ENCODE results near the gene CNTD1.

Gene CNTD1

DNA sequence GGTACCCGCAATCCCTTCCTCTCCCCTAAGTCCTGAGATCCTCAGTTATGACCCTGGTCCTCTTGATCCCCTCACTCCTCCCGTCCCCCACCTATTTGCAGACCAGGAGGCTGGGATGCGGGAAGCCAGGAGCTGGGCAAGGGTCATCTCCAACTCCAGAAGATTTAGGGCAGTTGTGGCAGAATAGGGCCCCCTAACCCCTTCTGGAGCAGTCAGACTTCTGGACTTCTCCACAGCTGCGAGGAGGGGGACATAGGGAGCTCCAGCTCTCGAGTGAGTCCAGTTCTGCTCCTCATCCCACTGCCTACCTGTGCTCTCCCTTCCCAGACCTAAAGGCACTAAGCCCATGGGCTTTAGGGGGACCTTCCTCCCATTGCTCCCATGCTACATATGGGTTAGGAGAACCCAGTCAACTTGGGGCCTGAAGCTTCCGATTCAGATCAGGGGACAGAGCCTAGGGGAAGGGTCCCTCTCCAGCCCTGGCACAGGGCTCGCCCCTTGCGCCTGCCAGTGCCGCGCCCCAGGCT is 17.0 kb upstream of the CNTD1 start:
- TF ChIP-seq, protein P1, sequence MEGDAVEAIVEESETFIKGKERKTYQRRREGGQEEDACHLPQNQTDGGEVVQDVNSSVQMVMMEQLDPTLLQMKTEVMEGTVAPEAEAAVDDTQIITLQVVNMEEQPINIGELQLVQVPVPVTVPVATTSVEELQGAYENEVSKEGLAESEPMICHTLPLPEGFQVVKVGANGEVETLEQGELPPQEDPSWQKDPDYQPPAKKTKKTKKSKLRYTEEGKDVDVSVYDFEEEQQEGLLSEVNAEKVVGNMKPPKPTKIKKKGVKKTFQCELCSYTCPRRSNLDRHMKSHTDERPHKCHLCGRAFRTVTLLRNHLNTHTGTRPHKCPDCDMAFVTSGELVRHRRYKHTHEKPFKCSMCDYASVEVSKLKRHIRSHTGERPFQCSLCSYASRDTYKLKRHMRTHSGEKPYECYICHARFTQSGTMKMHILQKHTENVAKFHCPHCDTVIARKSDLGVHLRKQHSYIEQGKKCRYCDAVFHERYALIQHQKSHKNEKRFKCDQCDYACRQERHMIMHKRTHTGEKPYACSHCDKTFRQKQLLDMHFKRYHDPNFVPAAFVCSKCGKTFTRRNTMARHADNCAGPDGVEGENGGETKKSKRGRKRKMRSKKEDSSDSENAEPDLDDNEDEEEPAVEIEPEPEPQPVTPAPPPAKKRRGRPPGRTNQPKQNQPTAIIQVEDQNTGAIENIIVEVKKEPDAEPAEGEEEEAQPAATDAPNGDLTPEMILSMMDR (conservative IDR thresholded peaks at IDR 0.05; ENCODE audit: low read depth, low read length) = no peak
- no peaks in the 10 kb centered on the region; the same call in 1 of the 2 replicates for H3K36me3 ChIP-seq (ENCODE audit: insufficient read depth)
- H3K27me3 ChIP-seq (ENCODE audit: insufficient read depth, low read depth) = peaks cover 51% of the 10 kb centered on the region
- H3K79me2 ChIP-seq (ENCODE audit: insufficient read depth, low read depth) = no peaks in the 10 kb centered on the region
- H3K9ac ChIP-seq = no peak overlapping the region
- no peak overlapping the region for H3K27ac ChIP-seq
- H4K20me1 ChIP-seq (ENCODE audit: insufficient read depth) = no peaks in the 10 kb centered on the region
- H2AFZ ChIP-seq (ENCODE audit: low read depth) = no peak overlapping the region
- no peak overlapping the region for H3K4me2 ChIP-seq
- H3K4me1 ChIP-seq (ENCODE audit: low read depth, poor library complexity, severe bottlenecking) = no peaks in the 10 kb centered on the region
- no peak overlapping the region for H3K4me3 ChIP-seq (IDR thresholded peaks at IDR 0.05; ENCODE audit: insufficient read depth, low read depth, low read length)

DNA sequence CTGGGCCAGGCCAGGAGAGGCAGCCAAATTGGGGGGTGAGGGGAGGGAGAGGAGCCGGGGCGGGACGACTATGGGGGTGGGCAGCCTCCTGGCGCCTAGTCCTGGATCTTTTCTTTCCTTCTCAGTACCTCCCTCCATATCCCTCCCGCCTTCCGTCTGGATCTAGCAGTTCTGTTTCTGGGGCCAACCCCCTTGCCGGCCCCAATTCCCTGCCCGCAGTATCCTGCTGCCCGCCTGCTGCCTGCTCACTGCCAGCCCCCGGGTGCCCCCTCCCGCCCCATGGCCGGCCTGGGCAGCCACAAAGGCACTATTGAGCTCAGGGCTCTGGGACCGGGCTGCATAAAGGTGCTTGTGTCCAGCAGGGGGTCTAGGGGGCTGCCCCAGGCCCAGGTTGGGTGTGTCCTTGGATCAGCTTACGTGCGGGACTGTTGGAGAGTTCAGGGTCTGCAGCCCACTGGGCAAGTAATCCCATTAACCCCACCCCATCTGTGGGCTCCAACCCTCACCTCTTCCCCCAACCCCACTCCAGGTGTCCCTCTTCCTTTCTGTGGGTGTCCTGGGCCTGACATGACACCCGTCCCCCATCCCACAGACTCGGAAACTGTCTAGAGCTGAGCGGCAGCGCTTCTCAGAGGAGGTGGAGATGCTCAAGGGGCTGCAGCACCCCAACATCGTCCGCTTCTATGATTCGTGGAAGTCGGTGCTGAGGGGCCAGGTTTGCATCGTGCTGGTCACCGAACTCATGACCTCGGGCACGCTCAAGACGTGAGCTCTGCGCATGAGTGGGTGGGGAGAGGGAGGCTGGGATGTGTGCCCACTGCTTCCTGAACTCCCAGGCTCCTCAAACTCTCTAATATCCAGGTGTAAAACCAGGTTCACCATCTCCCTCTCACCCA is 16.2 kb upstream of the CNTD1 start:
- Histone ChIP-seq H4K20me1 (ENCODE audit: insufficient read depth) (no peaks in the 10 kb centered on the region), H3K27me3 (ENCODE audit: insufficient read depth, low read depth) (peaks cover 51% of the 10 kb centered on the region), H3K4me3 (IDR thresholded peaks at IDR 0.05; ENCODE audit: insufficient read depth, low read depth, low read length) (no peak overlapping the region), H3K27ac (no peak overlapping the region), H3K4me2 (no peak overlapping the region), H3K9ac (no peak overlapping the region), H2AFZ (ENCODE audit: low read depth) (no peak overlapping the region), H3K36me3 (ENCODE audit: insufficient read depth) (no peaks in the 10 kb centered on the region), H3K79me2 (ENCODE audit: insufficient read depth, low read depth) (no peaks in the 10 kb centered on the region), H3K4me1 (ENCODE audit: low read depth, poor library complexity, severe bottlenecking) (no peaks in the 10 kb centered on the region)
- TF ChIP-seq, protein P1 (conservative IDR thresholded peaks at IDR 0.05; ENCODE audit: low read depth, low read length) = no peak

DNA sequence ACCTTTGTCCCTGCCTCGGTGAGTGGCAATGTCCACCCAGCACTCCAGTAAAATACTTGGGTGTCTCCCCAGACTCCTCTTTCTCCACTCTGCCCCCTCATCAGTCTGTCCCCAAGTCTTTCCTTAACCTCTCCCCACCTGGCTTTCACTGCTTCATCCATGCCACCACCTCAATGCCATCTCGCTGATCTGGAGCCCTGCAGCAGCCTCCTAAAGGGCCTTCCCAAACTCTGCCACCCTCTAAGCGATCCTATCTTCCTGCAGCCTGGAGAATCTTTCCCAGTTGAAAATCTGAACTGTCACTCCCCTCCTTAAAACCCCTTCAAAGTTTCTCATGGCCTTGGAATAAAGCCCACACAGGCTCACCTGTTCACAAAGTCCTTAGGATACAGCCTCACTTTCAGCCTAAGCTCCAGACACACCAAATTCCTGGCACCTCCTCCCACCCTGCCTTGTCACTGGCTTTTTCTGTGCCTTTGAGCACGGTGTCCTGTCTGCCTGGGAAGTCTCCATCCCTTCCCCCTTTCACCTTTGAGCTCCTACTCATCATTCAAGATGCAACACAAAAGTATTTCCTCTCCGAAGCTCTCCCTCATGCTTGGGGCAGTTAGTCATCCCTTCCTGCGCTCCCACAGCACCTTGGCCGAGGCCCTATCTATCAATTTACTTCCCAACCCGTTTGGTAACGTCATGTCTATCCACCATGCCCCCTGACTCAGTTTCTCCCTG is 15.4 kb upstream of the CNTD1 start:
- no peak overlapping the region for H3K4me2 ChIP-seq
- H3K4me3 ChIP-seq (IDR thresholded peaks at IDR 0.05; ENCODE audit: insufficient read depth, low read depth, low read length) = no peak overlapping the region

DNA sequence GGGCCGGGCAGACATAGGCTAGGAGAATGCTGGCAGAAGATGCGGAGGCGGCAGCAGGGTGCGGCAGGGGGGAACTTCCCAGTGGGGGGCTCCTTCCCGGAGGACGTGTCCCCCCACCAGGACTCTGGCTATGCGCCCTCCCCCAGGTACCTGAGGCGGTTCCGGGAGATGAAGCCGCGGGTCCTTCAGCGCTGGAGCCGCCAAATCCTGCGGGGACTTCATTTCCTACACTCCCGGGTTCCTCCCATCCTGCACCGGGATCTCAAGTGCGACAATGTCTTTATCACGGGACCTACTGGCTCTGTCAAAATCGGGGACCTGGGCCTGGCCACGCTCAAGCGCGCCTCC is 14.9 kb upstream of the CNTD1 start:
- H3K4me1 ChIP-seq (ENCODE audit: low read depth, poor library complexity, severe bottlenecking) = no peaks in the 10 kb centered on the region
- TF ChIP-seq, protein P1 (conservative IDR thresholded peaks at IDR 0.05; ENCODE audit: low read depth, low read length) = no peak
- no peaks in the 10 kb centered on the region for H3K36me3 ChIP-seq (ENCODE audit: insufficient read depth)
- no peak overlapping the region for H3K9ac ChIP-seq
- peaks cover 51% of the 10 kb centered on the region for H3K27me3 ChIP-seq (ENCODE audit: insufficient read depth, low read depth)
- no peak overlapping the region for H3K4me3 ChIP-seq (IDR thresholded peaks at IDR 0.05; ENCODE audit: insufficient read depth, low read depth, low read length)
- no peaks in the 10 kb centered on the region for H3K79me2 ChIP-seq (ENCODE audit: insufficient read depth, low read depth)
- no peak overlapping the region for H3K4me2 ChIP-seq
- no peaks in the 10 kb centered on the region for H4K20me1 ChIP-seq (ENCODE audit: insufficient read depth)
- H3K27ac ChIP-seq = no peak overlapping the region
- H2AFZ ChIP-seq (ENCODE audit: low read depth) = no peak overlapping the region

More for the DNA sequence above, 15.4 kb upstream of the CNTD1 start:
- Histone ChIP-seq H3K9ac (no peak overlapping the region), H2AFZ (ENCODE audit: low read depth) (no peak overlapping the region), H3K79me2 (ENCODE audit: insufficient read depth, low read depth) (no peaks in the 10 kb centered on the region), H3K36me3 (ENCODE audit: insufficient read depth) (no peaks in the 10 kb centered on the region), H3K27me3 (ENCODE audit: insufficient read depth, low read depth) (peaks cover 51% of the 10 kb centered on the region), H3K4me1 (ENCODE audit: low read depth, poor library complexity, severe bottlenecking) (no peaks in the 10 kb centered on the region), H4K20me1 (ENCODE audit: insufficient read depth) (no peaks in the 10 kb centered on the region), H3K27ac (no peak overlapping the region)
- TF ChIP-seq, protein P1 (conservative IDR thresholded peaks at IDR 0.05; ENCODE audit: low read depth, low read length) = no peak
